HG03280 (cell line): ENCODE data around the gene LYST.

Source experiments
- ATAC-seq: cut with Tn5 transposase; IDR thresholded peaks from one replicate; pipeline ENCODE4 v1.9.1; 2021; ENCODE audit warnings: mild to moderate bottlenecking, moderate library complexity; ENCODE audit not compliant: unreplicated experiment

Gene LYST

GRCh38 chr1:235885655-235886262, 19.1 kb upstream of the LYST start:
- ATAC-seq: no peak

- no peak for ATAC-seq
Observed at GRCh38 chr1:235883261-235883927, 16.7 kb upstream of the LYST start.

- ATAC-seq: no peak
Observed at GRCh38 chr1:235882816-235883215, 16.1 kb upstream of the LYST start.

- ATAC-seq: no peak
Observed at GRCh38 chr1:235881930-235882700, 15.4 kb upstream of the LYST start.

GRCh38 chr1:235878082-235878811, 11.5 kb upstream of the LYST start:
- no peak for ATAC-seq

- ATAC-seq: no peak
Observed at GRCh38 chr1:235876402-235876841, 9.7 kb upstream of the LYST start.

- ATAC-seq: no peak
Observed at GRCh38 chr1:235875036-235875597, 8.4 kb upstream of the LYST start.

GRCh38 chr1:235874261-235874660, 7.6 kb upstream of the LYST start:
- no peak for ATAC-seq

GRCh38 chr1:235873571-235873970, 6.9 kb upstream of the LYST start:
- ATAC-seq: no peak

- ATAC-seq: no peak
Observed at GRCh38 chr1:235873045-235873444, 6.3 kb upstream of the LYST start.

GRCh38 chr1:235872270-235872669, 5.6 kb upstream of the LYST start:
- no peak for ATAC-seq

- peak; percentile 28 for ATAC-seq
Observed at GRCh38 chr1:235867903-235868469, 1.3 kb upstream of the LYST start.

- peak; percentile 82 for ATAC-seq
Observed at GRCh38 chr1:235866913-235867845, 473 bp upstream of the LYST start.

- no peak for ATAC-seq
Observed at GRCh38 chr1:235865565-235866204, 1.0 kb downstream of the LYST start.

GRCh38 chr1:235864931-235865525, 1.7 kb downstream of the LYST start:
- ATAC-seq: no peak

- ATAC-seq: no peak
Observed at GRCh38 chr1:235864469-235864868, 2.2 kb downstream of the LYST start.

- ATAC-seq: no peak
Observed at GRCh38 chr1:235863699-235864093, 3.0 kb downstream of the LYST start.

- no peak for ATAC-seq
Observed at GRCh38 chr1:235861857-235862256, 4.8 kb downstream of the LYST start.

- no peak for ATAC-seq
Observed at GRCh38 chr1:235860829-235861228, 5.9 kb downstream of the LYST start.
